CD14-positive monocyte (primary cell): Measurements from ENCODE around the gene C2. TPM values are rescaled to one million over a fixed set of nuclear protein-coding genes. Genes with fewer than 3 reads are reported as not detected.
A peak's percentile ranks its signal among the peaks of the same experiment; 100 is the strongest.

ENCODE experiments used
- DNase-seq, 3 donors: peaks; one replicate each; pipeline ENCODE4 v3.0.0-alpha.2; 2011 to 2022
- H2AFZ ChIP-seq: 2 replicates; pipeline ENCODE4 v1.6.0; 2012; ENCODE audit warnings: mild to moderate bottlenecking, low read depth, low read length, inconsistent platforms; ENCODE audit not compliant: insufficient read depth, poor library complexity, severe bottlenecking
- H3K27ac ChIP-seq, 2 donors: 1 replicate in 1 of 2; 2 replicates in 1 of 2; pipeline ENCODE4 v1.5.1; 2012 to 2013; ENCODE audit warnings: low read length in 2 of 2, control low read depth in 1 of 2, inconsistent platforms in 1 of 2, low read depth in 1 of 2, mild to moderate bottlenecking in 1 of 2
- H3K27me3 ChIP-seq, 2 donors: one replicate each; pipeline versions ENCODE4 v1.6.0 to v1.6.1; 2011 to 2013; ENCODE audit warnings: low read length in 2 of 2; ENCODE audit not compliant: control insufficient read depth in 2 of 2, insufficient read depth in 2 of 2
- H3K36me3 ChIP-seq, 2 donors: replicated peaks in 1 of 2; 1 replicate in 1 of 2; 2 replicates in 1 of 2; pipeline versions ENCODE4 v1.5.1 to v1.6.1; 2012 to 2013; ENCODE audit warnings: low read length in 2 of 2, control low read depth in 1 of 2, inconsistent platforms in 1 of 2, mild to moderate bottlenecking in 1 of 2; ENCODE audit not compliant: insufficient read depth in 2 of 2, control insufficient read depth in 1 of 2
- H3K4me1 ChIP-seq, 2 donors: 1 replicate in 1 of 2; 2 replicates in 1 of 2; pipeline versions ENCODE4 v1.5.1 to v1.6.1; 2012 to 2013; ENCODE audit warnings: low read length in 2 of 2, control low read depth in 1 of 2, inconsistent platforms in 1 of 2, mild to moderate bottlenecking in 1 of 2, moderate library complexity in 1 of 2; ENCODE audit not compliant: insufficient read depth in 2 of 2, control insufficient read depth in 1 of 2
- H3K4me2 ChIP-seq: replicated peaks from 2 replicates; pipeline ENCODE3; 2012; ENCODE audit warnings: low read length, moderate library complexity, mild to moderate bottlenecking; ENCODE audit not compliant: poor library complexity, severe bottlenecking; ENCODE audit errors: extremely low read depth
- H3K4me3 ChIP-seq, 3 experiments: fragments of 200-600 bp in 1 of 3; sonication (generic) in 1 of 3; replicated peaks in 1 of 3; 1 replicate in 2 of 3; 2 replicates in 1 of 3; pipeline ENCODE4 v1.5.1; 2011 to 2013; ENCODE audit warnings: low read length in 3 of 3, mild to moderate bottlenecking in 3 of 3, control low read depth in 2 of 3, low read depth in 2 of 3, inconsistent platforms in 1 of 3, moderate library complexity in 1 of 3
- H3K79me2 ChIP-seq: 2 replicates; pipeline ENCODE4 v1.6.0; 2012; ENCODE audit warnings: mild to moderate bottlenecking, control low read depth, inconsistent platforms, low read length, moderate library complexity; ENCODE audit not compliant: insufficient read depth
- H3K9ac ChIP-seq: 2 replicates; pipeline ENCODE4 v1.6.0; 2017; ENCODE audit warnings: low read length, mild to moderate bottlenecking; ENCODE audit not compliant: insufficient read depth, poor library complexity, severe bottlenecking
- H3K9me3 ChIP-seq, 2 donors: replicated peaks in 1 of 2; 1 replicate in 1 of 2; 2 replicates in 1 of 2; pipeline versions ENCODE4 v1.5.1 to v1.6.1; 2012 to 2013; ENCODE audit warnings: low read length in 2 of 2, control low read depth in 1 of 2; ENCODE audit not compliant: control insufficient read depth in 1 of 2, insufficient read depth in 1 of 2
- H4K20me1 ChIP-seq: 2 replicates; pipeline ENCODE4 v1.6.0; 2012; ENCODE audit warnings: mild to moderate bottlenecking, low read length, control low read depth, moderate library complexity; ENCODE audit not compliant: insufficient read depth
- H3K27ac Mint-ChIP-seq, 7 donors: one replicate each; pipeline ENCODE4 v1.8.0; 2020; ENCODE audit warnings: mild to moderate bottlenecking in 7 of 7, mixed read lengths in 7 of 7, moderate library complexity in 6 of 7, inconsistent platforms in 2 of 7
- H3K27me3 Mint-ChIP-seq, 3 donors: one replicate each; pipeline ENCODE4 v1.8.0; 2021 to 2022; ENCODE audit warnings: low read depth in 3 of 3, mild to moderate bottlenecking in 3 of 3, mixed read lengths in 3 of 3, moderate library complexity in 3 of 3, inconsistent platforms in 1 of 3
- H3K36me3 Mint-ChIP-seq, 2 donors: one replicate each; pipeline ENCODE4 v1.8.0; 2020; ENCODE audit warnings: mixed read lengths in 2 of 2, inconsistent platforms in 1 of 2, mild to moderate bottlenecking in 1 of 2
- H3K4me1 Mint-ChIP-seq: one replicate; pipeline ENCODE4 v1.8.0; 2020; ENCODE audit warnings: mild to moderate bottlenecking, mixed read lengths
- H3K4me3 Mint-ChIP-seq, 2 donors: one replicate each; pipeline ENCODE4 v1.8.0; 2020; ENCODE audit warnings: mild to moderate bottlenecking in 2 of 2, mixed read lengths in 2 of 2, moderate library complexity in 1 of 2
- H3K9me3 Mint-ChIP-seq, 7 donors: one replicate each; pipeline ENCODE4 v1.8.0; 2020 to 2022; ENCODE audit warnings: mixed read lengths in 7 of 7, mild to moderate bottlenecking in 6 of 7, moderate library complexity in 6 of 7, inconsistent platforms in 2 of 7
- CTCF ChIP-seq: fragments of 200-600 bp; IDR thresholded peaks from one replicate; pipeline ENCODE4 v1.8.0; 2022; ENCODE audit warnings: antibody characterized with exemption, mild to moderate bottlenecking
- WGBS: methylation state at CpG from one replicate; pipeline ENCODE4 v1.1.5; 2013; ENCODE audit warnings: missing lambda C conversion rate; ENCODE audit not compliant: insufficient coverage; 5-methylcytosine and 5-hydroxymethylcytosine counted together
- intact Hi-C, 2 donors: fragments of 100-400 bp; cut with micrococcal nuclease; formaldehyde crosslinking; loops; one replicate each; pipeline versions ENCODE4 v1.15.0 to v1.15.1; 2023
- polyA plus RNA-seq, 3 donors: library from polyadenylated mRNA; depleted of rRNA in 1 of 3; unstranded in 2 of 3; stranded (reverse) in 1 of 3; fragments of 300-500 nt in 2 of 3; fragments of >200 nt in 1 of 3; fragmentation: Illumina TruSeq in 2 of 3; gene quantifications; 1 replicate in 2 of 3; 2 replicates in 1 of 3; pipeline ENCODE4 v1.2.3, GENCODE V29; 2012 to 2021

The C2 gene
- polyA plus RNA-seq, 3 donors = 5.4 to 7.2 (median 6.5) TPM

GRCh38 chr6:31968791-31969711 lies 41.5 kb downstream of the C2 start:
- peak overlapping the region in 1 of 2 donors; percentile 99 for H3K27ac ChIP-seq
- no peak for TF ChIP-seq CTCF
- no peaks in the 10 kb centered on the region for H4K20me1 ChIP-seq
- H3K4me2 ChIP-seq = no peak overlapping the region
- H3K36me3 Mint-ChIP-seq = peaks cover 60 to 65% of the 10 kb centered on the region in 2 donors
- peaks cover 0 to 2% (median 1%) of the 10 kb centered on the region in 3 donors for H3K27me3 Mint-ChIP-seq
- H3K4me1 Mint-ChIP-seq = peaks cover 29% of the 10 kb centered on the region
- no peaks in the 10 kb centered on the region for H3K9me3 ChIP-seq
- peak overlapping the region in 5 of 7 donors; percentile 41 to 100 (median 79) for H3K27ac Mint-ChIP-seq
- no peak overlapping the region for H3K4me3 Mint-ChIP-seq
- intact Hi-C loops = no loop called here
- peak in 1 of 3 donors; percentile 6 for DNase-seq
- peaks cover 20 to 26% of the 10 kb centered on the region in 2 donors for H3K4me1 ChIP-seq
- no peaks in the 10 kb centered on the region for H3K27me3 ChIP-seq
- H3K4me3 ChIP-seq = no peak overlapping the region
- peaks cover 26% of the 10 kb centered on the region for H3K79me2 ChIP-seq
- H3K36me3 ChIP-seq = peaks cover 59 to 67% of the 10 kb centered on the region in 2 donors
- 91% methylated on average over 16 of the region's 23 CpGs for WGBS
- no peak overlapping the region for H2AFZ ChIP-seq
- H3K9ac ChIP-seq = no peak overlapping the region
- no peaks in the 10 kb centered on the region for H3K9me3 Mint-ChIP-seq

- Mint-ChIP-seq H3K27ac (peak overlapping the region; percentile 59 to 100 (median 100)), H3K27me3 (peaks cover 0 to 2% (median 1%) of the 10 kb centered on the region in 3 donors), H3K36me3 (peaks cover 56 to 62% of the 10 kb centered on the region in 2 donors), H3K4me1 (peaks cover 29% of the 10 kb centered on the region), H3K9me3 (peaks cover 0 to under 1% (median 0%) of the 10 kb centered on the region in 7 donors), H3K4me3 (no peak overlapping the region)
- H3K9ac ChIP-seq = no peak overlapping the region
- H4K20me1 ChIP-seq = no peaks in the 10 kb centered on the region
- no peak overlapping the region for H3K4me2 ChIP-seq
- no peak for TF ChIP-seq CTCF
- peaks cover 20 to 26% of the 10 kb centered on the region in 2 donors for H3K4me1 ChIP-seq
- no peak overlapping the region for H2AFZ ChIP-seq
- peaks cover 26% of the 10 kb centered on the region for H3K79me2 ChIP-seq
- H3K36me3 ChIP-seq = peaks cover 51 to 58% of the 10 kb centered on the region in 2 donors
- WGBS = 87% methylated on average over 10 of the region's 17 CpGs
- H3K9me3 ChIP-seq = no peaks in the 10 kb centered on the region
- H3K27me3 ChIP-seq = no peaks in the 10 kb centered on the region
- intact Hi-C loops = no loop called here
- peak overlapping the region in 1 of 2 donors; percentile 99 for H3K27ac ChIP-seq
- peak in 1 of 3 donors; percentile 10 for DNase-seq
- no peak overlapping the region for H3K4me3 ChIP-seq
Measured at GRCh38 chr6:31969712-31970603, 42.4 kb downstream of the C2 start.
